DND-41 (cell line): ENCODE measurements around the gene ARFGEF3.

ENCODE experiments used
- ATAC-seq: fragments of 200-7000 bp; cut with Tn5 transposase; 3 replicates; pipeline ENCODE4 v1.9.1; 2021; ENCODE audit warnings: low read depth; ENCODE audit not compliant: insufficient read depth
- DNase-seq: peaks from one replicate; pipeline ENCODE4 v3.0.0-alpha.2; 2020
- H2AFZ ChIP-seq: 2 replicates; pipeline ENCODE4 v1.6.0; 2012; ENCODE audit warnings: low read depth, low read length
- H3K27ac ChIP-seq: 2 replicates; pipeline ENCODE4 v1.5.1; 2012; ENCODE audit warnings: low read length, inconsistent platforms
- H3K27me3 ChIP-seq: fragments of 200-600 bp; sonication (generic); 2 replicates; pipeline ENCODE4 v1.6.0; 2012; ENCODE audit warnings: low read length, mild to moderate bottlenecking, inconsistent platforms; ENCODE audit not compliant: insufficient read depth, poor library complexity
- H3K36me3 ChIP-seq: 2 replicates; pipeline ENCODE4 v1.5.1; 2012; ENCODE audit warnings: low read length, inconsistent platforms; ENCODE audit not compliant: insufficient read depth
- H3K4me1 ChIP-seq: 2 replicates; pipeline ENCODE4 v1.5.1; 2012; ENCODE audit warnings: mild to moderate bottlenecking, low read length; ENCODE audit not compliant: insufficient read depth
- H3K4me2 ChIP-seq: 2 replicates; pipeline ENCODE4 v1.6.0; 2012; ENCODE audit warnings: mild to moderate bottlenecking, moderate library complexity, low read length, inconsistent platforms; ENCODE audit not compliant: insufficient read depth
- H3K4me3 ChIP-seq, 2 experiments: fragments of 200-600 bp in 1 of 2; shearing (Covaris generic) in 1 of 2; 2 replicates each; pipeline ENCODE4 v1.5.1; 2012 to 2016; ENCODE audit warnings: inconsistent platforms in 2 of 2, low read length in 2 of 2, mild to moderate bottlenecking in 2 of 2, low read depth in 1 of 2, moderate library complexity in 1 of 2
- H3K79me2 ChIP-seq: 2 replicates; pipeline ENCODE4 v1.6.0; 2012; ENCODE audit warnings: low read length, inconsistent platforms; ENCODE audit not compliant: insufficient read depth
- H3K9ac ChIP-seq: 2 replicates; pipeline ENCODE4 v1.6.0; 2012; ENCODE audit warnings: low read depth, mild to moderate bottlenecking, inconsistent platforms, low read length, moderate library complexity
- H3K9me3 ChIP-seq: 2 replicates; pipeline ENCODE4 v1.5.1; 2012; ENCODE audit warnings: low read length, moderate library complexity, mild to moderate bottlenecking, inconsistent platforms; ENCODE audit not compliant: insufficient read depth, severe bottlenecking
- H4K20me1 ChIP-seq: 2 replicates; pipeline ENCODE4 v1.6.0; 2012; ENCODE audit warnings: low read length; ENCODE audit not compliant: insufficient read depth
- CTCF ChIP-seq: IDR thresholded peaks from 2 replicates; pipeline ENCODE4 v1.5.1; 2012; ENCODE audit warnings: borderline replicate concordance, low read length, moderate library complexity, mild to moderate bottlenecking; ENCODE audit not compliant: poor library complexity, severe bottlenecking; ENCODE audit errors: extremely low read depth
- EZH2 ChIP-seq: IDR thresholded peaks from 3 replicates; pipeline ENCODE4 v1.6.1; 2012; ENCODE audit warnings: borderline replicate concordance, low read depth, mild to moderate bottlenecking, moderate library complexity, low read length, inconsistent platforms; ENCODE audit not compliant: severe bottlenecking

ARFGEF3 gene

DNA sequence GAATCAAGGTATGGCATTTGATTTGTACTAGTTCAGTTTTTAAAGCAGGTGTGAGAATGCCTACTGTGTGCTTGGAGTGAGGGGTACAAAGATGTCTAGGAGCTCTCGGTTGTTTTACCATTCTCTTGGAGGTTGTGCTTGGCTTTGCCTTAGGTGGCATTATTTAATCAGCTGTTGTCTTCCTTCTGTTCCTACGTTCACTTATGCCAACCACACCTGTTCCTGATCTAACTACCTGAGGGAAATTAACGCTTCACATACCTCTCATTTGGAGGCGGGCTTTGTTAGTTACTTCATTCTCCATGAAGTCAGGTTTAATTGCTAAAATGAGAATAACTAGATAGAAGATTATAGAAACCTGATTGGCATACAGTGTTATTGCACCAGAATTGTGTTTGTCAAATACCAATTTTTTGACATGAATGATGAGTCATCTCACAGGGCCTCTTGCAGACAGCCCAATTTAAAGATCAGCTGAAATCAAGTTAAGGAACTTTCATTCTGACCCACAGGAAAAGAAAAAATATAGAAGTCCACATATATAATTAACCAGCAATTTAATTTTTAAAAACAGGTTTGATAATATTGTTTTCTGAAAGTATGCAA, 81.4 kb downstream of the ARFGEF3 start:
- Histone ChIP-seq H3K27me3 (peaks cover 32% of the 10 kb centered on the region), H2AFZ (no peak overlapping the region), H3K4me3 (no peak overlapping the region), H3K9me3 (no peaks in the 10 kb centered on the region), H3K9ac (no peak overlapping the region), H3K4me1 (no peaks in the 10 kb centered on the region), H3K79me2 (no peaks in the 10 kb centered on the region), H4K20me1 (no peaks in the 10 kb centered on the region), H3K27ac (no peak overlapping the region), H3K36me3 (no peaks in the 10 kb centered on the region), H3K4me2 (no peak overlapping the region)
- ATAC-seq = no peak
- no peak for TF ChIP-seq CTCF
- no peak for TF ChIP-seq EZH2
- DNase-seq = no peak

- Histone ChIP-seq H3K9me3 (no peaks in the 10 kb centered on the region), H3K4me3 (no peak overlapping the region), H3K9ac (no peak overlapping the region), H3K27me3 (peaks cover 34% of the 10 kb centered on the region), H3K4me2 (no peak overlapping the region), H2AFZ (no peak overlapping the region), H4K20me1 (no peaks in the 10 kb centered on the region), H3K27ac (no peak overlapping the region), H3K79me2 (no peaks in the 10 kb centered on the region), H3K4me1 (no peaks in the 10 kb centered on the region), H3K36me3 (no peaks in the 10 kb centered on the region)
- TF ChIP-seq EZH2 = no peak
- TF ChIP-seq CTCF = no peak
- no peak for DNase-seq
- no peak for ATAC-seq
Measured at GRCh38 chr6:138245751-138246150, 84.0 kb downstream of the ARFGEF3 start.

GRCh38 chr6:138246650-138247440, 85.1 kb downstream of the ARFGEF3 start:
- ATAC-seq = no peak
- no peak overlapping the region for H3K4me3 ChIP-seq

More at GRCh38 chr6:138246650-138247440, 85.1 kb downstream of the ARFGEF3 start:
- Histone ChIP-seq H3K9ac (no peak overlapping the region), H3K79me2 (no peaks in the 10 kb centered on the region), H3K27me3 (peaks cover 41% of the 10 kb centered on the region), H3K4me2 (no peak overlapping the region), H3K36me3 (no peaks in the 10 kb centered on the region), H2AFZ (no peak overlapping the region), H3K27ac (no peak overlapping the region), H4K20me1 (no peaks in the 10 kb centered on the region), H3K4me1 (no peaks in the 10 kb centered on the region), H3K9me3 (no peaks in the 10 kb centered on the region)
- DNase-seq = no peak
- TF ChIP-seq EZH2 (no peak), CTCF (no peak)
